SK-N-SH (cell line): ENCODE measurements around the gene SLCO1A2.

Experiments used
- CTCF ChIP-seq: fragments of 200-600 bp; sonication (generic); IDR thresholded peaks from 2 replicates; pipeline ENCODE4 v1.6.1; 2017; ENCODE audit warnings: antibody characterized with exemption, mild to moderate bottlenecking, moderate library complexity
- EP300 ChIP-seq, 2 experiments: IDR thresholded peaks; 2 replicates each; pipeline versions ENCODE4 v1.4.0 to v1.6.1; 2012; ENCODE audit warnings: borderline replicate concordance in 1 of 2, low read depth in 1 of 2, low read length in 1 of 2
- FOXJ3 ChIP-seq: sonication (generic); formaldehyde crosslinking; IDR thresholded peaks from 2 replicates; pipeline ENCODE4 v1.5.1; 2020; ENCODE audit warnings: mild to moderate bottlenecking, missing genetic modification reagents
- FOXM1 ChIP-seq: IDR thresholded peaks from 2 replicates; pipeline ENCODE4 v1.4.0; 2012; ENCODE audit warnings: low read depth, mild to moderate bottlenecking
- GABPA ChIP-seq: IDR thresholded peaks from 2 replicates; pipeline ENCODE4 v1.4.0; 2012; ENCODE audit warnings: low read depth, mild to moderate bottlenecking
- JUND ChIP-seq: IDR thresholded peaks from 2 replicates; pipeline ENCODE4 v1.4.0; 2012
- MAX ChIP-seq: IDR thresholded peaks from 2 replicates; pipeline ENCODE4 v1.4.0; 2012; ENCODE audit warnings: low read depth
- PBX3 ChIP-seq: IDR thresholded peaks from 2 replicates; pipeline ENCODE4; 2012
- RXRA ChIP-seq: IDR thresholded peaks from 2 replicates; pipeline ENCODE4 v1.4.0; 2012; ENCODE audit warnings: low read depth, mild to moderate bottlenecking, borderline replicate concordance
- TAF1 ChIP-seq: IDR thresholded peaks from 2 replicates; pipeline ENCODE4 v1.6.1; 2012; ENCODE audit warnings: low read depth, mild to moderate bottlenecking, low read length, moderate library complexity, borderline replicate concordance
- TF ChIP-seq, protein P1 (sequence below): fragments of 150-350 bp; IDR thresholded peaks from 2 replicates; pipeline ENCODE4 v1.6.1; 2017; ENCODE audit warnings: antibody characterized with exemption, low read length, low read depth, borderline replicate concordance

GRCh38 chr12:21372602-21373001, 37.9 kb upstream of the SLCO1A2 start, which contains the start of gene IAPP:
- no peak for TF ChIP-seq CTCF
- no peak for TF ChIP-seq JUND
- TF ChIP-seq RXRA, result no peak
- TF ChIP-seq FOXJ3 (CRISPR knock-in tag), result no peak
- TF ChIP-seq, protein P1, sequence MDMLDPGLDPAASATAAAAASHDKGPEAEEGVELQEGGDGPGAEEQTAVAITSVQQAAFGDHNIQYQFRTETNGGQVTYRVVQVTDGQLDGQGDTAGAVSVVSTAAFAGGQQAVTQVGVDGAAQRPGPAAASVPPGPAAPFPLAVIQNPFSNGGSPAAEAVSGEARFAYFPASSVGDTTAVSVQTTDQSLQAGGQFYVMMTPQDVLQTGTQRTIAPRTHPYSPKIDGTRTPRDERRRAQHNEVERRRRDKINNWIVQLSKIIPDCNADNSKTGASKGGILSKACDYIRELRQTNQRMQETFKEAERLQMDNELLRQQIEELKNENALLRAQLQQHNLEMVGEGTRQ, result no peak
- TF ChIP-seq GABPA, result no peak
- no peak for TF ChIP-seq TAF1
- no peak for TF ChIP-seq MAX
- no peak for TF ChIP-seq FOXM1
- no peak for TF ChIP-seq PBX3
- no peak for TF ChIP-seq EP300 (IDR thresholded peaks at IDR 0.05; ENCODE audit: borderline replicate concordance in 1 of 2, low read depth in 1 of 2, low read length in 1 of 2)
